HL-60 (cell line): ENCODE data around the gene SMTNL2.

Experiments used
- DNase-seq, 2 experiments: peaks; one replicate each; pipeline ENCODE4 v3.0.0-alpha.2; 2010 to 2020; ENCODE audit warnings: low read depth in 1 of 2, low spot score in 1 of 2
- H3K27ac ChIP-seq: fragments of 250-450 bp; sonication (Bioruptor Pico); replicated peaks from 2 replicates; pipeline ENCODE4 v1.5.1; 2020; ENCODE audit warnings: mild to moderate bottlenecking, moderate library complexity
- H3K27me3 ChIP-seq: fragments of 250-450 bp; sonication (Bioruptor Pico); 2 replicates; pipeline ENCODE4 v1.5.1; 2021; ENCODE audit warnings: mild to moderate bottlenecking, moderate library complexity; ENCODE audit not compliant: insufficient read depth, poor library complexity, severe bottlenecking
- H3K4me3 ChIP-seq: replicated peaks from 2 replicates; pipeline ENCODE4 v1.5.1; 2011; ENCODE audit warnings: mild to moderate bottlenecking, control low read depth, low read length; ENCODE audit not compliant: insufficient read depth
- CTCF ChIP-seq: IDR thresholded peaks from one replicate; pipeline ENCODE4 v1.5.1; 2011; ENCODE audit warnings: low read length, control low read depth, inconsistent platforms; ENCODE audit not compliant: insufficient read depth
- GABPA ChIP-seq: IDR thresholded peaks from 2 replicates; pipeline ENCODE4 v1.6.1; 2012; ENCODE audit warnings: low read depth
- POLR2AphosphoS5 ChIP-seq: IDR thresholded peaks from 2 replicates; pipeline ENCODE4 v1.6.1; 2012; ENCODE audit warnings: low read depth
- REST ChIP-seq: IDR thresholded peaks from 2 replicates; pipeline ENCODE4 v1.6.1; 2012; ENCODE audit warnings: low read depth; ENCODE audit not compliant: insufficient replicate concordance
- SPI1 ChIP-seq: IDR thresholded peaks from 2 replicates; pipeline ENCODE4 v1.6.1; 2012; ENCODE audit warnings: low read depth, mild to moderate bottlenecking, borderline replicate concordance

SMTNL2 gene

GRCh38 chr17:4540687-4541327 lies 43.5 kb upstream of the SMTNL2 start:
- DNase-seq, result no peak
- H3K27me3 ChIP-seq, result no peaks in the 10 kb centered on the region
- no peak overlapping the region for H3K4me3 ChIP-seq
- TF ChIP-seq POLR2AphosphoS5 (no peak), CTCF (no peak), SPI1 (no peak), GABPA (no peak), REST (no peak)
- H3K27ac ChIP-seq, result no peak overlapping the region

- no peak for DNase-seq
- TF ChIP-seq REST, result no peak
- no peak for TF ChIP-seq CTCF
- TF ChIP-seq GABPA, result no peak
- TF ChIP-seq SPI1, result no peak
Measured at GRCh38 chr17:4541328-4542002, 42.9 kb upstream of the SMTNL2 start.

GRCh38 chr17:4542003-4542725 lies 42.2 kb upstream of the SMTNL2 start:
- no peak for DNase-seq
- TF ChIP-seq REST (no peak), CTCF (no peak), SPI1 (no peak), GABPA (no peak), POLR2AphosphoS5 (no peak)
- H3K27ac ChIP-seq, result no peak overlapping the region
- no peaks in the 10 kb centered on the region for H3K27me3 ChIP-seq
- no peak overlapping the region for H3K4me3 ChIP-seq

More at GRCh38 chr17:4541328-4542002, 42.9 kb upstream of the SMTNL2 start:
- H3K4me3 ChIP-seq, result no peak overlapping the region
- no peak overlapping the region for H3K27ac ChIP-seq
- H3K27me3 ChIP-seq, result no peaks in the 10 kb centered on the region
